Liver (tissue), 3 donors: Measurements from ENCODE around the gene OLA1.

Experiments
- CTCF ChIP-seq: fragments of 150-350 bp; IDR thresholded peaks from 2 replicates; pipeline ENCODE4 v1.5.1; 2017; ENCODE audit warnings: improper control_type of control experiment, low read depth, low read length; ENCODE audit not compliant: missing input control
- EGR1 ChIP-seq, 2 donors: IDR thresholded peaks; 2 replicates each; pipeline ENCODE4 v1.6.1; 2016 to 2018; ENCODE audit warnings: antibody characterized with exemption in 2 of 2, low read depth in 2 of 2
- FOXA1 ChIP-seq: IDR thresholded peaks from 2 replicates; pipeline ENCODE4 v1.6.1; 2016; ENCODE audit warnings: antibody characterized with exemption
- FOXA2 ChIP-seq: IDR thresholded peaks from 2 replicates; pipeline ENCODE4 v1.6.1; 2016; ENCODE audit warnings: antibody characterized with exemption
- JUND ChIP-seq, 2 donors: IDR thresholded peaks; 2 replicates each; pipeline ENCODE4 v1.6.1; 2016; ENCODE audit warnings: antibody characterized with exemption in 2 of 2
- MAX ChIP-seq: IDR thresholded peaks from 2 replicates; pipeline ENCODE4 v1.6.1; 2016; ENCODE audit warnings: antibody characterized with exemption
- NR2F2 ChIP-seq: IDR thresholded peaks from 2 replicates; pipeline ENCODE4 v1.6.1; 2016; ENCODE audit warnings: antibody characterized with exemption
- RAD21 ChIP-seq, 2 donors: IDR thresholded peaks; 2 replicates each; pipeline ENCODE4 v1.6.1; 2016; ENCODE audit warnings: antibody characterized with exemption in 2 of 2, mild to moderate bottlenecking in 2 of 2
- REST ChIP-seq: IDR thresholded peaks from 2 replicates; pipeline ENCODE4 v1.6.1; 2016; ENCODE audit warnings: antibody characterized with exemption, mild to moderate bottlenecking
- SP1 ChIP-seq: IDR thresholded peaks from 2 replicates; pipeline ENCODE4 v1.6.1; 2018; ENCODE audit warnings: antibody characterized with exemption, mild to moderate bottlenecking
- TAF1 ChIP-seq: conservative IDR thresholded peaks from 2 replicates; pipeline ENCODE4 v1.6.1; 2016; ENCODE audit warnings: antibody characterized with exemption, mild to moderate bottlenecking
- YY1 ChIP-seq: IDR thresholded peaks from 2 replicates; pipeline ENCODE4 v1.6.1; 2016; ENCODE audit warnings: antibody characterized with exemption, mild to moderate bottlenecking
- ZBTB33 ChIP-seq: IDR thresholded peaks from 2 replicates; pipeline ENCODE4 v1.6.1; 2016; ENCODE audit warnings: antibody characterized with exemption
- donor health status: healthy.
- donor health status: healthy.

- no peak for TF ChIP-seq SP1
- TF ChIP-seq MAX = no peak
- no peak for TF ChIP-seq CTCF
- no peak for TF ChIP-seq TAF1
- TF ChIP-seq EGR1 (IDR thresholded peaks at IDR 0.05; ENCODE audit: low read depth in 2 of 2) = no peak
- no peak for TF ChIP-seq NR2F2
- TF ChIP-seq YY1 = no peak
- TF ChIP-seq FOXA1 = no peak
- TF ChIP-seq RAD21 (IDR thresholded peaks at IDR 0.05) = no peak
- no peak for TF ChIP-seq FOXA2
- TF ChIP-seq REST = no peak
- no peak for TF ChIP-seq ZBTB33
- TF ChIP-seq JUND (IDR thresholded peaks at IDR 0.05) = no peak
These were observed 94.3 kb downstream of the OLA1 start for GRCh38 chr2:174153757-174154680.
